GM06990 (cell line): ENCODE results near the gene EHF.

Experiments
- DNase-seq: peaks from one replicate; pipeline ENCODE4 v3.0.0-alpha.2; 2011; ENCODE audit not compliant: insufficient read length; ENCODE audit errors: extremely low read depth
- H3K27me3 ChIP-seq: replicated peaks from 2 replicates; pipeline ENCODE4 v1.6.0; 2011; ENCODE audit warnings: low read length; ENCODE audit not compliant: control insufficient read depth, insufficient read depth
- H3K36me3 ChIP-seq: 2 replicates; pipeline ENCODE4 v1.5.1; 2011; ENCODE audit warnings: low read length; ENCODE audit not compliant: control insufficient read depth, insufficient read depth
- H3K4me3 ChIP-seq: replicated peaks from 2 replicates; pipeline ENCODE4 v1.5.1; 2011; ENCODE audit warnings: low read depth, mild to moderate bottlenecking, control low read depth, low read length
- TF ChIP-seq, protein P1 (sequence below): IDR thresholded peaks from 2 replicates; pipeline ENCODE4 v1.5.1; 2011; ENCODE audit warnings: low read length, control low read depth, mild to moderate bottlenecking, inconsistent platforms; ENCODE audit not compliant: insufficient read depth, poor library complexity, severe bottlenecking

The EHF gene

DNA sequence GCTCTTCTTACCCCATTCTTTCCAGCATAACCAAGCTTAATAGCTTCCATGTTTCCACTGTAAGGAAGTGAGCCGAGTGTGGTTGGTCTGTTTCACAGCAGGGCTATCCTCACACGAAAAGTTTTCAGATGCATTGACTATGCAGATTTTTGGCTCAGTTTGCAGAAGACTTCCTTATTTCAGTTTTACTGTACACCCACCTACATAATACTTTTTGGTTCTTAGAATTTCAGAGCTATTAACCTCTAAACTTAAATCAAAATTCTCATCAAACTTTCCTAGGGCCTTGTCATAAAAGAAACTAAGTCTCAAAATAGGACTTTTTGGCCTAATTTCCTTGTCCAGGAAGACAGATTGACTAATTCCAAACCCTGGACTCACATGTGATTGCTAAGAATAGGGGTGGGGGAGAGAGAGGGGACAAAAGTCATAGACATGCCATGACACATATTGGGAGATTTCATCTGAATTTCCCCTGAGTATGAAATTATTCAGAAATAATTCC is 7.3 kb upstream of the EHF start:
- Histone ChIP-seq H3K36me3 (no peaks in the 10 kb centered on the region), H3K4me3 (no peak overlapping the region), H3K27me3 (no peaks in the 10 kb centered on the region)
- DNase-seq = peak; percentile 53
- TF ChIP-seq, protein P1, sequence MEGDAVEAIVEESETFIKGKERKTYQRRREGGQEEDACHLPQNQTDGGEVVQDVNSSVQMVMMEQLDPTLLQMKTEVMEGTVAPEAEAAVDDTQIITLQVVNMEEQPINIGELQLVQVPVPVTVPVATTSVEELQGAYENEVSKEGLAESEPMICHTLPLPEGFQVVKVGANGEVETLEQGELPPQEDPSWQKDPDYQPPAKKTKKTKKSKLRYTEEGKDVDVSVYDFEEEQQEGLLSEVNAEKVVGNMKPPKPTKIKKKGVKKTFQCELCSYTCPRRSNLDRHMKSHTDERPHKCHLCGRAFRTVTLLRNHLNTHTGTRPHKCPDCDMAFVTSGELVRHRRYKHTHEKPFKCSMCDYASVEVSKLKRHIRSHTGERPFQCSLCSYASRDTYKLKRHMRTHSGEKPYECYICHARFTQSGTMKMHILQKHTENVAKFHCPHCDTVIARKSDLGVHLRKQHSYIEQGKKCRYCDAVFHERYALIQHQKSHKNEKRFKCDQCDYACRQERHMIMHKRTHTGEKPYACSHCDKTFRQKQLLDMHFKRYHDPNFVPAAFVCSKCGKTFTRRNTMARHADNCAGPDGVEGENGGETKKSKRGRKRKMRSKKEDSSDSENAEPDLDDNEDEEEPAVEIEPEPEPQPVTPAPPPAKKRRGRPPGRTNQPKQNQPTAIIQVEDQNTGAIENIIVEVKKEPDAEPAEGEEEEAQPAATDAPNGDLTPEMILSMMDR = no peak

GRCh38 chr11:34614344-34615104 is 6.4 kb upstream of the EHF start:
- DNase-seq = peak; percentile 32
- TF ChIP-seq, protein P1 = no peak
- Histone ChIP-seq H3K4me3 (no peak overlapping the region), H3K27me3 (no peaks in the 10 kb centered on the region), H3K36me3 (no peaks in the 10 kb centered on the region)

DNA sequence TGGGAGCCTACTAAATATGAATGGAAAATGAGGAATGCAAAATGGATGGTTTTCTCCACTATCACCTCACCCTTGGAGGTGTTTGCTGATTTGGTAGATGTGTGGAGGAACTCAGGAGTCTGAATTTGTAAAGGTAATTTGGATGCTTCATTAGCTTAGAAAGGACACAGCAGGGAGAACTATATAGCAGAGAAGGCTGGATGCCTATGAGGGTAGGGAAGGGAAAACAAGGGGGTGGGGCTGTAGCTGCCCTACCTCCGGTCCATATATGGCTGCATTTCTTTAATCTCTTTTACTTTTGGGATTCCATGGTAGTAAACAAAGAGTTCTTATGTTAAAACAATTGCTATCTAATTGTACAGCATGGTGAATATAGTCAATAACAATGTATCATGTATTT is 4.8 kb upstream of the EHF start:
- Histone ChIP-seq H3K36me3 (no peaks in the 10 kb centered on the region), H3K27me3 (no peaks in the 10 kb centered on the region), H3K4me3 (no peak overlapping the region)
- TF ChIP-seq, protein P1 = no peak
- no peak for DNase-seq

- H3K27me3 ChIP-seq = no peaks in the 10 kb centered on the region; the same call in 1 of the 2 replicates
- H3K4me3 ChIP-seq = no peak overlapping the region
- H3K36me3 ChIP-seq = no peaks in the 10 kb centered on the region
- DNase-seq = no peak
- TF ChIP-seq, protein P1 = no peak
Observed at GRCh38 chr11:34616830-34617504, 3.9 kb upstream of the EHF start.

DNA sequence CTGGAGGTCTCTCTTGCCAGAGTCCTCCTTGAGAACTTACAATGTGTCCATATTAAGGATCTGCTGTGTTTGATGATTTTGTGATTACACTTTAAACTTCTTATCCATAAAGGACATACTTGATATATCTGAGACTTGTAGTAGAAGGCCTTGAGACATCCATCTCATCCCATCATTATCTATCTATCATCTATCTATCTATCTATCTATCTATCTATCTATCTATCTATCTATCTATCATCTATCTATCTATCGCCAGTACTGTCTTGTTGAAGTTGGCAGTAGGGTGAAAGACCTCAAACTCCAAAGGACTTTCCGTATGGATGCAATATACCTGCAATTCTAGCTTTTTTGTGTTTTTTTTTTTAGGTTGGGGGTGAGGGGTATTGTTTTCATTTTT is 2.5 kb upstream of the EHF start:
- no peak for DNase-seq
- Histone ChIP-seq H3K27me3 (peaks cover 1% of the 10 kb centered on the region), H3K4me3 (no peak overlapping the region), H3K36me3 (no peaks in the 10 kb centered on the region)
- TF ChIP-seq, protein P1 = no peak
